Daoy (cell line): Measurements from ENCODE around the gene CAMK1. TPM values are rescaled to one million over a fixed set of nuclear protein-coding genes. Genes with fewer than 3 reads are reported as not detected.

ENCODE experiments used
- DNase-seq: peaks from one replicate; pipeline ENCODE4 v3.0.0-alpha.2; 2015; ENCODE audit warnings: low read depth
- total RNA-seq: library from RNA; depleted of rRNA; stranded (reverse); fragments of >200 nt; shearing (Covaris generic); gene quantifications from 2 replicates; pipeline ENCODE4 v1.2.3, GENCODE V29; 2014

Gene CAMK1
- total RNA-seq, 1 experiment from 2014 or later: 7.7 TPM

DNA sequence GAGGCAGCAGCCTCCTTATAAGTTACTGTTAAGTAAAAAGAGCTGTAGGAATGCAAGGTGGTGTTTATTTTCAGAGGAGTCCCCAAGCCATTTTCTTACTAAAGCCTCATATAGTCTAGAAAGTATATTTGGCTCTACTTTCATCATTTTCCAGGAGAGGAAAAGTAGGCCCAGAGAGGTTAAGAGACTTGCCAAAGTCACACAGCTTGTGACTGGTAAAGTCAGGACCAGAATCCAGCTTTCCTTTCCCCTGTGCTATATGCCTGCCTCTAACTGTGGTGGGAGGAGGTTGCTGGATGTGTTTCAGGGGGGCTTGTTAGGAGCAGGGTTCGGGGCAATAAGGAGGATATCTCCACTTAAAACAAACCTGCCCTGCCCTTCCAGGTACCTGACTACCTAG, 27.2 kb downstream of the CAMK1 start:
- DNase-seq: no peak

DNA sequence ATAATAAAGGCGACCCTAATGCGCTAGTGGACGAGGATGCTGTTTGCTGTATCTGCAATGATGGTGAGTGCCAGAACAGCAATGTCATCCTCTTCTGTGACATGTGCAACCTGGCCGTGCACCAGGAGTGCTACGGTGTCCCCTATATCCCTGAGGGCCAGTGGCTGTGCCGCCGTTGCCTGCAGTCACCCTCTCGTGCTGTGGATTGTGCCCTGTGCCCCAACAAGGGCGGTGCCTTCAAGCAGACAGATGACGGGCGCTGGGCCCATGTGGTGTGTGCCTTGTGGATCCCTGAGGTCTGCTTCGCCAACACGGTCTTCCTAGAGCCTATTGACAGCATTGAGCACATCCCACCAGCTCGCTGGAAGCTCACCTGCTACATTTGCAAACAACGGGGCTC, 30.6 kb downstream of the CAMK1 start:
- DNase-seq: no peak

GRCh38 chr3:9736831-9737230, 32.9 kb downstream of the CAMK1 start:
- DNase-seq: no peak

DNA sequence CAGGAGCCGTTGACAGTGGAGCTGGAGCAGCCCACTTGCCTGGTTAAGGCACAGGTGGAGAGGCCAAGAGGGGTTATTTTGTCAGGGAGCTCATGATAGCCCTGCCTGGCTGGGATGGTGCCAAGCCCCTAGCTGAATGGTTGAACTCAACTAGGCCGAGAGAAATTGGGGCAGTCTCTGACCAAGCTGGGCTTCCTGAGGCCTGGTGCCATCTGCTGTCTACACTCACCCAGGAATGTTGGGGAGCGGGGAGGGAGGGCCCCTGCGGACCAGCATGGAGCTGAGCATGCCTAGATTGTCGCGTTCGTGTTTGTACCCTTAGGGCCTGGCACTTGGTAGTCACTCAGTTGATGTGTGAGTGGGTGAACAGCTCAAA, 37.0 kb downstream of the CAMK1 start:
- no peak for DNase-seq

DNA sequence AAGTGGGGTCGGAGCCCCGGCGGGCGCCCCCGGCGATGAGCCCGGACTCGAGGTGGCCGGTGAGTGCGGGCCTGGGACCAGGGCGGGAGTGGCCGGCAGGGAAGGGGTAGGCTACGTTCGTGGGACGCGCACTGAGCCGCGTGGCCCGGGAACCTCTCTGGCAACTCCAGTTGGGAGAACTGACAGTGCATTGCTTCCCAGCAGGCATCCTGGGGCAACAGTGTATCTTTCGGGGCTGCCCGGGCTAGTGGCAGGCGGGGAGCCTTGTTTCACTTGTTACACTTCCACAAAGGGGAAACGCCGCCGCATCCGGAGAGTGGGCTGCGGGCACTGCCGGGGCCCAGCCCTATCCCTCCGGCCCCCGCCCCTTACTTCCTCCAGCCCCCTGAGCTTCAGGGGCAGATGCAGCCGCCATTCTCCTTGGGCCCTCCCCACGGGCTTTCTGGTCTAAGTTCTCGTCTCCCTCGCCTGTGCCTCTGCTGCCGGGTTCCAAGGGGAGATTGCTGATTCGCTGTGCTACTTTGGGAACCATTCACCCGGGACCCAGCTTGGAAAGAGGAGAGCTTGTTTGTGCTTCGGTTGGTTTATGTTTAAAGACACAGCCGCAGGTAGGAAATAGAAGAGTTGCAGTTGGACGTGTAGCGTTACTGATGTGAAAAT, 37.5 kb downstream of the CAMK1 start:
- no peak for DNase-seq

GRCh38 chr3:9731206-9732079, 38.3 kb downstream of the CAMK1 start, which contains the start of gene BRPF1:
BRPF1 (plus strand) TSS chr3:9731735; CDS start chr3:9734141, 2,406 bp downstream.
- DNase-seq: peak; percentile 99

DNA sequence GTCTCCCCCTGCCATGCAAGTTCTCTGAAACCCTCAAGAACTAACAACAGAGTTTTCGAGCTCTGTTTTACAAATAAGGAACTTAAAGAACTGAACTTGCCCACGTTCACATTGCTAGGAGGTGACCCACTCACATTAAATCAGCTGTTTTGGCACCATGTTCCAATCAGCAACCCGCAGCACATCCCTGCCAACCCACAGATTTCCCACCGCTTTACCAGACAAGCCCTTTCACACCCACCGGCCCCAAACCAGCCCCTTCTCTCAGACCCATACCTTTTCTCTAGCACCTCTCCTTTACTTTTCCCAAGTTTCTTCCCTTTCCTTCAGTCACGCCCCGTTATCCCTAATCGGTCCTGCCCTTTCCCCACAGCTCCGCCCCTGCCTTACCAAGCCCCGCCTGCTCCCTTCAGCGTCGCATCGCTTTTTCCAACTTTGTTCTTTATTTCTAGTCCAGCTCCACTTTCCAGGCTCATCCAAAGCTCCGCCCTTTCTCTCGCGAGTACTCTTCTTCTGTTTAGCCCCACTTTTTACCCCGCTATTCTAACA, 39.0 kb downstream of the CAMK1 start:
- DNase-seq: no peak

DNA sequence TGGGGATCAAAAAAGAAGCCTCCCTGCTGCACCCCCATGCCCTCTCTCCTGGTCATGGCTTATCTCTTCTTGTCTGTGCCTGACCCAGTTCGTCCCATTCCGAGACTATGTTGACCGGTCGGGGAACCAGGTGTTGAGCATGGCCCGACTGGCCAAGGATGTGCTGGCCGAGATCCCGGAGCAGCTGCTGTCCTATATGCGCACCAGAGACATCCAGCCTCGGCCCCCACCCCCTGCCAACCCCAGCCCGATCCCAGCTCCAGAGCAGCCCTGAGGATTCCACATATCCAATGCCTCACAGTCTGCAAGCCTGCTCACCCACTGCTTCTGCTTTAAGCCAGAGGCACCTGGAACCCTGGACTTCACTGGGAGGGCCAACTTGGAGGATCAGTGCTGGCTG, 40.3 kb downstream of the CAMK1 start:
- no peak for DNase-seq

- no peak for DNase-seq
These were observed 42.0 kb downstream of the CAMK1 start for GRCh38 chr3:9727743-9728142.

GRCh38 chr3:9727041-9727595, 42.6 kb downstream of the CAMK1 start:
- DNase-seq: peak; percentile 25

DNA sequence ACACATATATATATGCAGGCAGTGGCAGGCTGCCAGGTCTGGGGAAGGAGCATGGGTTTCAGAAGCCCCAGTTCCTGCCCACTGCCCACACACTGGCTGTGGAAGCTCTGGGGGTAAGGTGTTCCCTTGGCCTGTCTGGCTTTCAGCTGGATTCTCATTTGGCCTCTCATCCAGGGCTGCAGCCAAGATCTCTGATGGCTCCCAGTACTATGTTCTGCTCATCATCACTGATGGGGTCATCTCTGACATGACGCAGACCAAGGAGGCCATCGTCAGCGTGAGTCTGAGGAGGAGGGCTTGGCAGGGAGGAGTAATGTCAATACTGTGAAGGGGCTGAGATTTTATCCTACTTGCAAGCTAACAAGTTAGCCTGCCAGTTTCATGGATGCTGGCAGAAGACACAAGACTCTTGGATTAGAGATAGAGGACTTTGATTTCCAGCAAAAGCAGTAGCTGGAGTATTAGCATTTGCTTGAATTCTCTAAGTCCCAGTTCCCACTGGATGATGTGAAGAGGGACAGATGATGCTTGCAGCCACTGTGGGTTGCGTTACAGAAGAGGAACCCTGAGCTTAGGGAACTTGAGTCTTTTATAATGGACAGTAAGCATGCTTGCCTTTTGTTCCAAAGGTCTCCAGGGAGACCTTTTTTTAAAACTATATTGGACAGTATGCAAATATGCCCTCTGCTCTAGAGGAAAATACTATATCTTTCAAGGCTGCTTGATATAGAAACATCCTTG, 43.8 kb downstream of the CAMK1 start:
- DNase-seq: no peak

- DNase-seq: no peak
These were observed 48.1 kb downstream of the CAMK1 start for GRCh38 chr3:9721700-9722060.

DNA sequence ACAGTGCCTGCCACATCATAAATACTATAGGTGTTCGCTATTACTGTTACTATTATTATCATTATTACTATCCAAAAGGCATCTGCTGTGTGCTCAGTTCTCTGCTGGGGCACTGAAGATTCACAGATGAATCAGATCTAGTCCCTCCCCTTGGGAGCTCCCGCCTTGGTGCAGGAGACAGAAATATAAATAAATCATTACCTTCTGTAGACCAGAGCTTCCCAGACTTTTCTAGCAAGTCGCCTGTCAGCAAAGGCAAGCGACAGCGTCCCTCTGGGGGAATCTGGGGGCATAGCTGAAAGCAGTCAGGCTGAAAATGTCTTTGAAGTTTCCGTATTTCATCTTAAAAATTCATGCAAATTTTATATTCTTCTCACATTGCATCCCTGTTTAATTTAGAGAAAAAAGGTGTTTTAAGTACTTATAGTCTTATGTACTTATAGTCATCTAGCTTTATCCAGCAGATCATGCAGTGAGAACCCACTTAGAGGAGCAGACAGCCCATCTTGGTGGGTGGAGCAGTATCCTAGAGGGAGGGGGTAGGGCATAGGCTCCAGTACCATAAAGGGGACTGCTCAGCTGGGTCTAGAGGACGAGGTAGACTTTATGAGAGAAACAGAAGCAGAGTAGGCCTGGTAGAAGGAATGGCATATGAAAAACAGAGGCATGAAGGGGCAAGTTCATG, 48.6 kb downstream of the CAMK1 start:
- no peak for DNase-seq

DNA sequence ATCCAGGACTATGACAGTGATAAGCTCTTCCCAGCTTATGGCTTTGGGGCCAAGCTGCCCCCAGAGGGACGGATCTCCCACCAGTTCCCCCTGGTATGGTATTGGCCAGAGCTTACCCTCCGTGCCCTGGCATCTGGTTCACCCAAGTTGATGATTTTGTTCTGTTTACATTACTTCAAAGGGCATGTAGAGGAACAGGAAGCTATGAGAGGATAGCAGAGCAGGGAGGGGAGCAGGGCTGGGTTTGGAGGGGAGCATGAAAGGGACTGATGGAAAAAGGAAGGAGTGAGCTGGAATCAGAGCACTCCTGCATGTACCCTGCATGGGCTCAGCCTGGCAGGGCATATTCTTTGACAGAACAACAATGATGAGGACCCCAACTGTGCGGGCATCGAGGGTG, 51.6 kb downstream of the CAMK1 start:
- DNase-seq: no peak

DNA sequence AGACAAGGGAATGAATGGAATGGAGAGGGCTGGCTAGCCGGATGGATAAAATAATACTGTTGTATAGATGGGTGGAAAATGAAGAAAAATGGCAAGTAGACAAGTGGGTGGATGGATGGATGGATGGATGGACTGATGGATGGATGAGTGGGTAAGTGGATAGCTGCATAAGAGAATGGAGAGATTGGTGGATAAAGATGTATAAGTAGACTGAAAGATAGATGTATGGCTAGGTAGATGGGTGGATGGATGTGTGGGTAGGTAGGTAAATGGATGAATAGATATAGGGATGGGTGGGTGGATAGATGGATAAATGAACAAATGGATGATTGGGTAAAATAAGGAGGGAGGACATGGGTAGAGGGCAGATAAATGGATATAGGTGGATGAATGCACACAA, 52.2 kb downstream of the CAMK1 start:
- no peak for DNase-seq

GRCh38 chr3:9716801-9717555, 52.8 kb downstream of the CAMK1 start:
- DNase-seq: no peak

DNA sequence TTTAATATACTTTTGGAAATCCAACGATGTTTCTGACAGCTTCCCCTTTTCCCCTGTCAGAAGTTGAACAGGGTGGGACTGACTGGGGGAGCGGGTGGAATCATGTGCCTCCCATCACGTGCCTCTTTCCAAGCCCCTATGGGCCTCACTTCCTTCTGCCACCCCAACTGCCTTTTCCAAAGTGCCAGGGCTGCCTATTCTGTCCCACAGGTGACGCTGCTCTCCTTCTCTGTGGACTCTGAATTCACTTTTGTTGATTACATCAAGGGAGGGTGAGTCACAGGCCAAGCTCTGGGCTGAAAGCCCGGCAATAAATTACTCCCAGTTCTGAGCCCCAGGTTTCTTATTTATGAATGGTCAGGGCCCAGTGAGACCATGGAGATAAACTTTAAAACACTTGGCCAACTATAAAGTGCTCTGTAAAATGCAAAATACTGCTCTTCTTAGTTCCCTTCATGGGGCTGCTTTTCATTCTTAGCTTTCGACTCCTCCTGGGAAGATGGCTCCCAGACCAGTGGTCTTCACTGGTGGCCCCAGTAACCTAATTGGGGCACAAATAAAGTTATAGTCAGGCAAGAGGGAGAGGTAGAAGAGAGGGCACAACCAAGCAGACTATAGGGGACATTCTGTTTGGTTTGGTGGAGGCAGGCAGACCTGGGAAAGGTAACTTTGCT, 53.8 kb downstream of the CAMK1 start:
- DNase-seq: peak; percentile 85

DNA sequence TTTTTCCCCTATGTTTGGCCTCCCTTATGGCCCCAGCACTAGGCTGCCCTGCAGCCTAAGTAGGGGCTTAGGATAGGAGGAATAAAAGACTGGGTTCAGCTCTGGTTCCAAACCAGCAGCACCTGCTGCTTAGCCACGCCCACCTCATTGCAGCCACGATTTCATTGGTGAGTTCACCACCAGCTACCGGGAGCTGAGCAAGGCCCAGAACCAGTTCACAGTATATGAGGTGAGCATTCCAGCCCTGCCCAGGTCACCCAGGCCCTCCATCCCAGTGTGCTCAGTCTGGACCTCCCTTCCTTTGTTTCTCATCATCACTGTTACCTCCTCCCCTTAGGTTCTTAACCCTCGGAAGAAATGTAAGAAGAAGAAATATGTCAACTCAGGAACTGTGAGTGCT, 54.6 kb downstream of the CAMK1 start:
- DNase-seq: no peak

GRCh38 chr3:9713142-9713541, 56.6 kb downstream of the CAMK1 start:
- no peak for DNase-seq

DNA sequence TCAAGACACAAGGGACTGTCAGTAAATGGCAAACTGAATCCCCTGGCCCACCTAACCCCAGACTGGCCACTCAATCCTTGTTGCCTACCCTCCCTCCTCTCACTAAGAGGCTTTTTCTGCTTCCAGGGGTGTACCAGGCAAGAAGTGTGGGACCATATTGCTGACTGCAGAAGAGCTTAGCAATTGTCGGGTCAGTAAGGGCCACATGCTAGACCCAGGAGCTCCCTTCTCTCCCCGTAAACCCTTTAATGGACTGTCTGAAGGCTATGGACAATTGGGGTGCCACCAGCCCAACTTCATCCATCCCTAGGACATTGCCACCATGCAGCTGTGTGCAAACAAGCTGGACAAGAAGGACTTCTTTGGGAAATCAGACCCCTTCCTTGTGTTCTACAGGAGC, 57.3 kb downstream of the CAMK1 start:
- DNase-seq: no peak
